HepG2 (cell line): Measurements from ENCODE around the gene TLCD1. TPM values are rescaled to one million over a fixed set of nuclear protein-coding genes. Genes with fewer than 3 reads are reported as not detected.

ENCODE experiments used
- FOXO1 ChIP-seq: sonication (generic); formaldehyde crosslinking; IDR thresholded peaks from 2 replicates; pipeline ENCODE4 v1.4.0; 2020; ENCODE audit warnings: missing genetic modification reagents
- MXD4 ChIP-seq: IDR thresholded peaks from 2 replicates; pipeline ENCODE4 v1.6.1; 2016; ENCODE audit warnings: mild to moderate bottlenecking, missing biosample characterization, missing genetic modification reagents
- MYC ChIP-seq: sonication (generic); formaldehyde crosslinking; IDR thresholded peaks from 2 replicates; pipeline ENCODE4 v1.9.0; 2021; ENCODE audit warnings: missing genetic modification reagents, borderline replicate concordance
- ZNF3 ChIP-seq: IDR thresholded peaks from 2 replicates; pipeline ENCODE4 v1.7.0; 2017; ENCODE audit warnings: inconsistent platforms
- ZNF572 ChIP-seq: sonication (generic); formaldehyde crosslinking; IDR thresholded peaks from 2 replicates; pipeline ENCODE4 v1.5.1; 2020; ENCODE audit warnings: mild to moderate bottlenecking, missing genetic modification reagents
- ZNF713 ChIP-seq: sonication (generic); formaldehyde crosslinking; IDR thresholded peaks from 2 replicates; pipeline ENCODE4 v1.4.0; 2020; ENCODE audit warnings: mild to moderate bottlenecking, missing genetic modification reagents
- ZNF746 ChIP-seq: sonication (generic); formaldehyde crosslinking; IDR thresholded peaks from 2 replicates; pipeline ENCODE4 v1.8.0; 2022; ENCODE audit warnings: mild to moderate bottlenecking, missing genetic modification reagents
- polyA plus RNA-seq, 8 experiments: library from polyadenylated mRNA; depleted of rRNA in 3 of 8; stranded (reverse) in 7 of 8; unstranded in 1 of 8; fragments of >200 nt; fragmentation: Illumina TruSeq in 4 of 8; extraction: Trizol in 4 of 8; gene quantifications; 2 replicates each; pipeline versions ENCODE4 v1.2.1 to v1.2.3, GENCODE V29; 2011 to 2016; ENCODE audit warnings: low read depth in 4 of 8, missing spikeins in 1 of 8, mixed read lengths in 1 of 8; ENCODE audit not compliant: insufficient read depth in 1 of 8
- total RNA-seq, 5 experiments: library from RNA; depleted of rRNA; stranded (reverse); fragments of >200 nt; fragmentation: Illumina TruSeq; extraction: Trizol; gene quantifications; 2 replicates each; pipeline ENCODE4 v1.2.3, GENCODE V29; 2016; ENCODE audit warnings: low read depth in 1 of 5
- TF ChIP-seq, protein P1 (sequence below): sonication (generic); formaldehyde crosslinking; IDR thresholded peaks from 2 replicates; pipeline ENCODE4 v1.5.0; 2020; ENCODE audit warnings: mild to moderate bottlenecking, missing genetic modification reagents, moderate library complexity
- TF ChIP-seq, protein P2 (sequence below): sonication (generic); formaldehyde crosslinking; IDR thresholded peaks from 2 replicates; pipeline ENCODE4 v1.5.0; 2020; ENCODE audit warnings: mild to moderate bottlenecking, missing genetic modification reagents, borderline replicate concordance
- TF ChIP-seq, protein P3 (sequence below): sonication (generic); formaldehyde crosslinking; IDR thresholded peaks from 2 replicates; pipeline ENCODE4 v1.4.0; 2020; ENCODE audit warnings: missing genetic modification reagents, borderline replicate concordance
- TF ChIP-seq, protein P4 (sequence below): sonication (generic); formaldehyde crosslinking; IDR thresholded peaks from 2 replicates; pipeline ENCODE4 v1.9.0; 2022; ENCODE audit warnings: low read depth, missing genetic modification reagents

TLCD1 gene
- total and polyA plus RNA-seq, 2 of the 13 experiments (the other 11 are each of a cell fraction or from before 2014, with no cell fraction given) = 14.9 to 19.6 TPM

DNA sequence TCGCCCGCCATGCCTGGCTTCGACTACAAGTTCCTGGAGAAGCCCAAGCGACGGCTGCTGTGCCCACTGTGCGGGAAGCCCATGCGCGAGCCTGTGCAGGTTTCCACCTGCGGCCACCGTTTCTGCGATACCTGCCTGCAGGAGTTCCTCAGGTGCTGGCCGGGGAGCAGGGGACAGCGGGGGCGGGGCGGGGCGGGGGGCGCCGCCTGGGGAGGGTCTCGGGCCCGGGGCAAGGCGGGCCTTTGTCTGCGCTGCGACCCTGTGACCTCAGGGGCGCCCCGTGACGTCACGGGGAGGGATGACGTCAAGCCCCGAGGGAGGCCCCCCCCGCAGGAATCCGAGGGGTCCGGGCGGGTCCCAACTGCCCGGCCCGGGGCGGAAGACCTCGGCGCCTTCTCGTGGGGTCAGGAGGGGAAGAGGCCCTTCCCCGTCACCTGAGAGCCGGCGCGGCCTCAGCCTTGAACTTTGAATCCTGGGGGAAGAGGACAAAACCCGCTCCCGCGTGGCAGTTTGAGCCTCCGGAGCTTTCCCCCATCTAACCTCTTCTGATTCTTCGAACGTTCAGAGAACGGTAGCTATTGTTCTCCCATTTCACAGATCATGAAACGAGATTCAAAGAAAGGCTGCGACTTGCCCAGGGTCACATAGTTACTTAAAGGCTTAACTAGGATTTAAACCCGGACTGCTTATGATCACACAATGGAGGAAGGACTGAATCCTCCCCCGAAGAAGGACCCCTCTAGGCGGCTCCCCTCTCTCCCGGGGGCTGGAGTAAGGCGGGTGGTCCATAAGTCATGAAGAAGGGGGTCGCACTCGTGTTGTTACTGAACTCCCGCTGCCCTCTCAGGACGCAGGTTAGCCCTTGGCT lies 18.3 kb upstream of the TLCD1 start (continued):
- TF ChIP-seq, protein P1, sequence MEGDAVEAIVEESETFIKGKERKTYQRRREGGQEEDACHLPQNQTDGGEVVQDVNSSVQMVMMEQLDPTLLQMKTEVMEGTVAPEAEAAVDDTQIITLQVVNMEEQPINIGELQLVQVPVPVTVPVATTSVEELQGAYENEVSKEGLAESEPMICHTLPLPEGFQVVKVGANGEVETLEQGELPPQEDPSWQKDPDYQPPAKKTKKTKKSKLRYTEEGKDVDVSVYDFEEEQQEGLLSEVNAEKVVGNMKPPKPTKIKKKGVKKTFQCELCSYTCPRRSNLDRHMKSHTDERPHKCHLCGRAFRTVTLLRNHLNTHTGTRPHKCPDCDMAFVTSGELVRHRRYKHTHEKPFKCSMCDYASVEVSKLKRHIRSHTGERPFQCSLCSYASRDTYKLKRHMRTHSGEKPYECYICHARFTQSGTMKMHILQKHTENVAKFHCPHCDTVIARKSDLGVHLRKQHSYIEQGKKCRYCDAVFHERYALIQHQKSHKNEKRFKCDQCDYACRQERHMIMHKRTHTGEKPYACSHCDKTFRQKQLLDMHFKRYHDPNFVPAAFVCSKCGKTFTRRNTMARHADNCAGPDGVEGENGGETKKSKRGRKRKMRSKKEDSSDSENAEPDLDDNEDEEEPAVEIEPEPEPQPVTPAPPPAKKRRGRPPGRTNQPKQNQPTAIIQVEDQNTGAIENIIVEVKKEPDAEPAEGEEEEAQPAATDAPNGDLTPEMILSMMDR (CRISPR knock-in tag) = no peak
- TF ChIP-seq, protein P2, sequence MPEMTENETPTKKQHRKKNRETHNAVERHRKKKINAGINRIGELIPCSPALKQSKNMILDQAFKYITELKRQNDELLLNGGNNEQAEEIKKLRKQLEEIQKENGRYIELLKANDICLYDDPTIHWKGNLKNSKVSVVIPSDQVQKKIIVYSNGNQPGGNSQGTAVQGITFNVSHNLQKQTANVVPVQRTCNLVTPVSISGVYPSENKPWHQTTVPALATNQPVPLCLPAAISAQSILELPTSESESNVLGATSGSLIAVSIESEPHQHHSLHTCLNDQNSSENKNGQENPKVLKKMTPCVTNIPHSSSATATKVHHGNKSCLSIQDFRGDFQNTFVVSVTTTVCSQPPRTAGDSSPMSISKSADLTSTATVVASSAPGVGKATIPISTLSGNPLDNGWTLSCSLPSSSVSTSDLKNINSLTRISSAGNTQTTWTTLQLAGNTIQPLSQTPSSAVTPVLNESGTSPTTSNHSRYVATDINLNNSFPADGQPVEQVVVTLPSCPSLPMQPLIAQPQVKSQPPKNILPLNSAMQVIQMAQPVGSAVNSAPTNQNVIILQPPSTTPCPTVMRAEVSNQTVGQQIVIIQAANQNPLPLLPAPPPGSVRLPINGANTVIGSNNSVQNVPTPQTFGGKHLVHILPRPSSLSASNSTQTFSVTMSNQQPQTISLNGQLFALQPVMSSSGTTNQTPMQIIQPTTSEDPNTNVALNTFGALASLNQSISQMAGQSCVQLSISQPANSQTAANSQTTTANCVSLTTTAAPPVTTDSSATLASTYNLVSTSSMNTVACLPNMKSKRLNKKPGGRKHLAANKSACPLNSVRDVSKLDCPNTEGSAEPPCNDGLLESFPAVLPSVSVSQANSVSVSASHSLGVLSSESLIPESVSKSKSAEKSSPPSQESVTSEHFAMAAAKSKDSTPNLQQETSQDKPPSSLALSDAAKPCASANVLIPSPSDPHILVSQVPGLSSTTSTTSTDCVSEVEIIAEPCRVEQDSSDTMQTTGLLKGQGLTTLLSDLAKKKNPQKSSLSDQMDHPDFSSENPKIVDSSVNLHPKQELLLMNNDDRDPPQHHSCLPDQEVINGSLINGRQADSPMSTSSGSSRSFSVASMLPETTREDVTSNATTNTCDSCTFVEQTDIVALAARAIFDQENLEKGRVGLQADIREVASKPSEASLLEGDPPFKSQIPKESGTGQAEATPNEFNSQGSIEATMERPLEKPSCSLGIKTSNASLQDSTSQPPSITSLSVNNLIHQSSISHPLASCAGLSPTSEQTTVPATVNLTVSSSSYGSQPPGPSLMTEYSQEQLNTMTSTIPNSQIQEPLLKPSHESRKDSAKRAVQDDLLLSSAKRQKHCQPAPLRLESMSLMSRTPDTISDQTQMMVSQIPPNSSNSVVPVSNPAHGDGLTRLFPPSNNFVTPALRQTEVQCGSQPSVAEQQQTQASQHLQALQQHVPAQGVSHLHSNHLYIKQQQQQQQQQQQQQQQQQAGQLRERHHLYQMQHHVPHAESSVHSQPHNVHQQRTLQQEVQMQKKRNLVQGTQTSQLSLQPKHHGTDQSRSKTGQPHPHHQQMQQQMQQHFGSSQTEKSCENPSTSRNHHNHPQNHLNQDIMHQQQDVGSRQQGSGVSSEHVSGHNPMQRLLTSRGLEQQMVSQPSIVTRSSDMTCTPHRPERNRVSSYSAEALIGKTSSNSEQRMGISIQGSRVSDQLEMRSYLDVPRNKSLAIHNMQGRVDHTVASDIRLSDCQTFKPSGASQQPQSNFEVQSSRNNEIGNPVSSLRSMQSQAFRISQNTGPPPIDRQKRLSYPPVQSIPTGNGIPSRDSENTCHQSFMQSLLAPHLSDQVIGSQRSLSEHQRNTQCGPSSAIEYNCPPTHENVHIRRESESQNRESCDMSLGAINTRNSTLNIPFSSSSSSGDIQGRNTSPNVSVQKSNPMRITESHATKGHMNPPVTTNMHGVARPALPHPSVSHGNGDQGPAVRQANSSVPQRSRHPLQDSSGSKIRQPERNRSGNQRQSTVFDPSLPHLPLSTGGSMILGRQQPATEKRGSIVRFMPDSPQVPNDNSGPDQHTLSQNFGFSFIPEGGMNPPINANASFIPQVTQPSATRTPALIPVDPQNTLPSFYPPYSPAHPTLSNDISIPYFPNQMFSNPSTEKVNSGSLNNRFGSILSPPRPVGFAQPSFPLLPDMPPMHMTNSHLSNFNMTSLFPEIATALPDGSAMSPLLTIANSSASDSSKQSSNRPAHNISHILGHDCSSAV (CRISPR knock-in tag) = no peak
- TF ChIP-seq, protein P3, sequence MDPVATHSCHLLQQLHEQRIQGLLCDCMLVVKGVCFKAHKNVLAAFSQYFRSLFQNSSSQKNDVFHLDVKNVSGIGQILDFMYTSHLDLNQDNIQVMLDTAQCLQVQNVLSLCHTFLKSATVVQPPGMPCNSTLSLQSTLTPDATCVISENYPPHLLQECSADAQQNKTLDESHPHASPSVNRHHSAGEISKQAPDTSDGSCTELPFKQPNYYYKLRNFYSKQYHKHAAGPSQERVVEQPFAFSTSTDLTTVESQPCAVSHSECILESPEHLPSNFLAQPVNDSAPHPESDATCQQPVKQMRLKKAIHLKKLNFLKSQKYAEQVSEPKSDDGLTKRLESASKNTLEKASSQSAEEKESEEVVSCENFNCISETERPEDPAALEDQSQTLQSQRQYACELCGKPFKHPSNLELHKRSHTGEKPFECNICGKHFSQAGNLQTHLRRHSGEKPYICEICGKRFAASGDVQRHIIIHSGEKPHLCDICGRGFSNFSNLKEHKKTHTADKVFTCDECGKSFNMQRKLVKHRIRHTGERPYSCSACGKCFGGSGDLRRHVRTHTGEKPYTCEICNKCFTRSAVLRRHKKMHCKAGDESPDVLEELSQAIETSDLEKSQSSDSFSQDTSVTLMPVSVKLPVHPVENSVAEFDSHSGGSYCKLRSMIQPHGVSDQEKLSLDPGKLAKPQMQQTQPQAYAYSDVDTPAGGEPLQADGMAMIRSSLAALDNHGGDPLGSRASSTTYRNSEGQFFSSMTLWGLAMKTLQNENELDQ = no peak
- TF ChIP-seq ZNF3 = no peak
- 0 out of 2 replicates have a peak, but pooled peaks have one; percentile 38 for TF ChIP-seq MXD4 (CRISPR knock-in tag)
- peak; percentile 30; the same call in 1 of the 2 replicates for TF ChIP-seq ZNF746 (CRISPR knock-in tag)
- TF ChIP-seq MYC (CRISPR knock-in tag) = peak; percentile 93
- no peak for TF ChIP-seq ZNF713 (CRISPR knock-in tag)
- TF ChIP-seq FOXO1 = no peak; the same call in 1 of the 2 replicates
- no peak for TF ChIP-seq ZNF572 (CRISPR knock-in tag)
- TF ChIP-seq, protein P4, sequence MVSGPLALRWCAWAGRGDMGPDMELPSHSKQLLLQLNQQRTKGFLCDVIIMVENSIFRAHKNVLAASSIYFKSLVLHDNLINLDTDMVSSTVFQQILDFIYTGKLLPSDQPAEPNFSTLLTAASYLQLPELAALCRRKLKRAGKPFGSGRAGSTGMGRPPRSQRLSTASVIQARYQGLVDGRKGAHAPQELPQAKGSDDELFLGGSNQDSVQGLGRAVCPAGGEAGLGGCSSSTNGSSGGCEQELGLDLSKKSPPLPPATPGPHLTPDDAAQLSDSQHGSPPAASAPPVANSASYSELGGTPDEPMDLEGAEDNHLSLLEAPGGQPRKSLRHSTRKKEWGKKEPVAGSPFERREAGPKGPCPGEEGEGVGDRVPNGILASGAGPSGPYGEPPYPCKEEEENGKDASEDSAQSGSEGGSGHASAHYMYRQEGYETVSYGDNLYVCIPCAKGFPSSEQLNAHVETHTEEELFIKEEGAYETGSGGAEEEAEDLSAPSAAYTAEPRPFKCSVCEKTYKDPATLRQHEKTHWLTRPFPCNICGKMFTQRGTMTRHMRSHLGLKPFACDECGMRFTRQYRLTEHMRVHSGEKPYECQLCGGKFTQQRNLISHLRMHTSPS (CRISPR knock-in tag) = no peak
